HCT116 (cell line): Measurements from ENCODE around the gene ACSS2. TPM values are rescaled to one million over a fixed set of nuclear protein-coding genes. Genes with fewer than 3 reads are reported as not detected.

ENCODE experiments used
- ATAC-seq: fragments of 200-7000 bp; cut with Tn5 transposase; 2 replicates; pipeline ENCODE4 v1.9.1; 2020; ENCODE audit warnings: mild to moderate bottlenecking, moderate library complexity
- BruUV-seq: library from RNA; stranded (reverse); fragments of 400-500 nt; replicated peaks from 2 replicates; lab custom pipeline; 2021; lab: Mats Ljungman, UMichigan
- CTCF ChIA-PET: fragments of 300-600 bp; sonication (Branson Sonifier 250); formaldehyde crosslinking; loops from one replicate; lab custom pipeline; 2021; ENCODE audit warnings: antibody characterized with exemption; lab: Charles Lee
- POLR2A ChIA-PET: fragments of 300-600, 350-600 bp; sonication (Branson Sonifier 250); formaldehyde crosslinking; loops from one replicate; lab custom pipeline; 2021; ENCODE audit warnings: antibody characterized with exemption; lab: Charles Lee
- RAD21 ChIA-PET, 2 experiments: fragments of 300-600 bp; sonication (Branson Sonifier 250); formaldehyde crosslinking; loops; one replicate each; lab custom pipeline; 2023; ENCODE audit warnings: low total read pairs in 2 of 2; ENCODE audit not compliant: uncharacterized antibody in 2 of 2, unreplicated experiment in 2 of 2, low non-redundant PET in 1 of 2; lab: Charles Lee
- DNase-seq: peaks from one replicate; pipeline ENCODE4 v3.0.0-alpha.2; 2010; ENCODE audit warnings: low read depth, low spot score
- H2AFZ ChIP-seq: fragments of 200-600 bp; shearing (Covaris generic), sonication (generic); 2 replicates; pipeline ENCODE4 v1.6.1; 2017; ENCODE audit warnings: low read depth, mixed run types, mixed read lengths, antibody characterized with exemption, low read length; ENCODE audit not compliant: poor library complexity, severe bottlenecking
- H3K27ac ChIP-seq: 2 replicates; pipeline ENCODE4 v1.5.1; 2012; ENCODE audit warnings: low read depth, low read length
- H3K27me3 ChIP-seq: fragments of 200-600 bp; sonication (generic); 2 replicates; pipeline ENCODE4 v1.6.1; 2016; ENCODE audit warnings: mixed run types, low read length, mixed read lengths; ENCODE audit not compliant: insufficient read depth
- H3K36me3 ChIP-seq, 2 experiments: fragments of 200-500 bp in 1 of 2; fragments of 200-600 bp in 1 of 2; sonication (Bioruptor generic) in 1 of 2; sonication (generic) in 1 of 2; 2 replicates each; pipeline versions ENCODE4 v1.5.1 to v1.6.1; 2014 to 2016; ENCODE audit warnings: low read length in 2 of 2, inconsistent platforms in 1 of 2, mixed read lengths in 1 of 2, mixed run types in 1 of 2; ENCODE audit not compliant: insufficient read depth in 2 of 2, control insufficient read depth in 1 of 2
- H3K4me1 ChIP-seq, 2 experiments: fragments of 200-600 bp in 1 of 2; sonication (generic) in 1 of 2; 2 replicates each; pipeline versions ENCODE4 v1.5.1 to v1.6.1; 2012 to 2017; ENCODE audit warnings: low read length in 2 of 2, inconsistent platforms in 1 of 2, mild to moderate bottlenecking in 1 of 2, mixed read lengths in 1 of 2, mixed run types in 1 of 2, moderate library complexity in 1 of 2; ENCODE audit not compliant: insufficient read depth in 2 of 2, control insufficient read depth in 1 of 2
- H3K4me2 ChIP-seq: fragments of 200-600 bp; sonication (generic); 2 replicates; pipeline ENCODE4 v1.6.1; 2017; ENCODE audit warnings: mixed run types, low read length, mixed read lengths
- H3K4me3 ChIP-seq, 2 experiments: fragments of 200-600 bp in 1 of 2; sonication (generic) in 1 of 2; replicated peaks in 1 of 2; 2 replicates each; pipeline ENCODE4 v1.5.1; 2011 to 2016; ENCODE audit warnings: low read length in 2 of 2, control low read depth in 1 of 2, low read depth in 1 of 2, mild to moderate bottlenecking in 1 of 2, mixed read lengths in 1 of 2, mixed run types in 1 of 2
- H3K79me2 ChIP-seq: fragments of 200-600 bp; sonication (generic); 2 replicates; pipeline ENCODE4 v1.6.1; 2017; ENCODE audit warnings: mild to moderate bottlenecking, mixed run types, low read length, moderate library complexity, mixed read lengths; ENCODE audit not compliant: insufficient read depth
- H3K9ac ChIP-seq: fragments of 200-600 bp; sonication (generic); 2 replicates; pipeline ENCODE4 v1.6.1; 2016; ENCODE audit warnings: low read length, mixed read lengths
- H3K9me2 ChIP-seq: fragments of 200-600 bp; sonication (generic), shearing (Covaris generic); 2 replicates; pipeline ENCODE4 v1.6.1; 2017; ENCODE audit warnings: mixed run types, mild to moderate bottlenecking, moderate library complexity; ENCODE audit not compliant: insufficient read depth
- H3K9me3 ChIP-seq, 2 experiments: fragments of 200-500 bp in 1 of 2; fragments of 200-600 bp in 1 of 2; sonication (Bioruptor generic) in 1 of 2; sonication (generic) in 1 of 2; 2 replicates each; pipeline ENCODE4 v1.6.1; 2014 to 2017; ENCODE audit warnings: low read length in 2 of 2, mixed read lengths in 2 of 2, inconsistent platforms in 1 of 2, low read depth in 1 of 2, mild to moderate bottlenecking in 1 of 2, mixed run types in 1 of 2, moderate library complexity in 1 of 2; ENCODE audit not compliant: control insufficient read depth in 1 of 2, insufficient read depth in 1 of 2
- H4K20me1 ChIP-seq: fragments of 200-600 bp; sonication (generic), shearing (Covaris generic); 2 replicates; pipeline ENCODE4 v1.6.1; 2017; ENCODE audit warnings: mixed run types, mild to moderate bottlenecking, moderate library complexity; ENCODE audit not compliant: insufficient read depth
- EGR1 ChIP-seq: IDR thresholded peaks from 2 replicates; pipeline ENCODE4 v1.6.1; 2012; ENCODE audit warnings: low read depth
- ELF1 ChIP-seq: IDR thresholded peaks from 2 replicates; pipeline ENCODE4 v1.6.1; 2012; ENCODE audit warnings: low read depth, borderline replicate concordance
- FOSL1 ChIP-seq: IDR thresholded peaks from 2 replicates; pipeline ENCODE4 v1.6.1; 2012; ENCODE audit warnings: low read depth
- MAX ChIP-seq: IDR thresholded peaks from 2 replicates; pipeline ENCODE4 v1.6.1; 2012
- POLR2A ChIP-seq: IDR thresholded peaks from 2 replicates; pipeline ENCODE4 v1.7.0; 2011; ENCODE audit warnings: borderline replicate concordance; ENCODE audit not compliant: insufficient read depth, insufficient read length; ENCODE audit errors: extremely low read depth
- SP1 ChIP-seq: IDR thresholded peaks from 2 replicates; pipeline ENCODE4 v1.6.1; 2012; ENCODE audit warnings: low read depth
- intact Hi-C: fragments of 100-400 bp; cut with micrococcal nuclease; formaldehyde crosslinking; loops from 2 replicates; pipeline ENCODE4 v1.10.0; 2022
- total RNA-seq: library from RNA; stranded (reverse); gene quantifications from one replicate; pipeline ENCODE4 v1.2.1, GENCODE V29; 2021; ENCODE audit not compliant: unreplicated experiment
- TF ChIP-seq, protein P1 (sequence below): IDR thresholded peaks from 2 replicates; pipeline ENCODE4 v1.6.1; 2012; ENCODE audit warnings: low read depth

Gene ACSS2
- total RNA-seq, 1 experiment from 2014 or later: 71.7 TPM

DNA sequence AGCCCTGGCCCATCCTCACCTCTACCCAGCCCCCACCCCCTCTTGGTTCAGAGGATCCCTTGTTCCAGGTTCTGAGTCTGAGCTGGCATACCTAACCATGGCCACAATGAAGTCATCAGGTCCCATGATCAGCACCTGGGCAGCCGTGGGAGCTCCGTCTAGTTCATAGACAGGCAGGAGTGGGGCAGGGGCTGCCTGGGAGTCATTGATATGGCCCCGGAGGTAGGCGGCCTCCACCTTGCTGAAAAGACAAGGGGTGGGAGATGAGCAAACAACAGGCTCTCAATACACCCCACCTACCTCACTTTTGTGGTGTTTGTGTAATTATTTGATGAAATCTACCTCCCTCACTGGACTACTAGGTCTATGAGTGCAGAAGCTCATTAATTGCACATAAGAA, 24.1 kb upstream of the ACSS2 start:
- no peak for DNase-seq
- TF ChIP-seq POLR2A (no peak), ELF1 (no peak), SP1 (no peak), MAX (no peak), EGR1 (no peak), FOSL1 (no peak)
- TF ChIP-seq, protein P1, sequence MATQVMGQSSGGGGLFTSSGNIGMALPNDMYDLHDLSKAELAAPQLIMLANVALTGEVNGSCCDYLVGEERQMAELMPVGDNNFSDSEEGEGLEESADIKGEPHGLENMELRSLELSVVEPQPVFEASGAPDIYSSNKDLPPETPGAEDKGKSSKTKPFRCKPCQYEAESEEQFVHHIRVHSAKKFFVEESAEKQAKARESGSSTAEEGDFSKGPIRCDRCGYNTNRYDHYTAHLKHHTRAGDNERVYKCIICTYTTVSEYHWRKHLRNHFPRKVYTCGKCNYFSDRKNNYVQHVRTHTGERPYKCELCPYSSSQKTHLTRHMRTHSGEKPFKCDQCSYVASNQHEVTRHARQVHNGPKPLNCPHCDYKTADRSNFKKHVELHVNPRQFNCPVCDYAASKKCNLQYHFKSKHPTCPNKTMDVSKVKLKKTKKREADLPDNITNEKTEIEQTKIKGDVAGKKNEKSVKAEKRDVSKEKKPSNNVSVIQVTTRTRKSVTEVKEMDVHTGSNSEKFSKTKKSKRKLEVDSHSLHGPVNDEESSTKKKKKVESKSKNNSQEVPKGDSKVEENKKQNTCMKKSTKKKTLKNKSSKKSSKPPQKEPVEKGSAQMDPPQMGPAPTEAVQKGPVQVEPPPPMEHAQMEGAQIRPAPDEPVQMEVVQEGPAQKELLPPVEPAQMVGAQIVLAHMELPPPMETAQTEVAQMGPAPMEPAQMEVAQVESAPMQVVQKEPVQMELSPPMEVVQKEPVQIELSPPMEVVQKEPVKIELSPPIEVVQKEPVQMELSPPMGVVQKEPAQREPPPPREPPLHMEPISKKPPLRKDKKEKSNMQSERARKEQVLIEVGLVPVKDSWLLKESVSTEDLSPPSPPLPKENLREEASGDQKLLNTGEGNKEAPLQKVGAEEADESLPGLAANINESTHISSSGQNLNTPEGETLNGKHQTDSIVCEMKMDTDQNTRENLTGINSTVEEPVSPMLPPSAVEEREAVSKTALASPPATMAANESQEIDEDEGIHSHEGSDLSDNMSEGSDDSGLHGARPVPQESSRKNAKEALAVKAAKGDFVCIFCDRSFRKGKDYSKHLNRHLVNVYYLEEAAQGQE: no peak
- TF ChIP-seq, all 23 proteins: peak for 0
- RAD21 ChIA-PET: no interaction called here

More for the DNA sequence above, 24.1 kb upstream of the ACSS2 start:
- Histone ChIP-seq H3K4me3 (no peak overlapping the region), H3K79me2 (no peaks in the 10 kb centered on the region), H2AFZ (no peak overlapping the region), H3K4me1 (no peaks in the 10 kb centered on the region), H3K27ac (no peak overlapping the region), H3K9ac (no peak overlapping the region), H3K9me3 (no peaks in the 10 kb centered on the region), H3K9me2 (no peaks in the 10 kb centered on the region), H4K20me1 (no peaks in the 10 kb centered on the region), H3K4me2 (no peak overlapping the region), H3K27me3 (no peaks in the 10 kb centered on the region), H3K36me3 (0 out of 4 replicates have a peak, but pooled peaks cover 0 to 2% of the 10 kb centered on the region in 2 experiments)
- intact Hi-C loops: no loop called here
- CTCF ChIA-PET: interaction anchor here (1.2 kb wide), 1 partner anchor 17 kb away, joined by 4 read pairs; no protein-coding TSS in a partner anchor
- ATAC-seq: no peak
- BruUV-seq: no TSS peak
- POLR2A ChIA-PET: no interaction called here
